D721Med (cell line): ENCODE measurements around the gene ZNF319.
A peak's percentile ranks its signal among the peaks of the same experiment; 100 is the strongest.

Source experiments
- DNase-seq: peaks from one replicate; pipeline ENCODE4 v3.0.0; 2011; ENCODE audit warnings: low spot score; ENCODE audit not compliant: insufficient read length
- FAIRE-seq: peaks from 2 replicates; lab custom pipeline; 2011; peaks lifted over from hg19 to GRCh38; lab: Jason Lieb, UNC
- TF ChIP-seq, protein P1 (sequence below): IDR thresholded peaks from 2 replicates; pipeline ENCODE4 v1.5.1; 2012; ENCODE audit warnings: mild to moderate bottlenecking, control low read depth; ENCODE audit not compliant: insufficient read depth; ENCODE audit errors: missing control alignments

Gene ZNF319

GRCh38 chr16:58019866-58020538 is 19.5 kb upstream of the ZNF319 start:
- TF ChIP-seq, protein P1, sequence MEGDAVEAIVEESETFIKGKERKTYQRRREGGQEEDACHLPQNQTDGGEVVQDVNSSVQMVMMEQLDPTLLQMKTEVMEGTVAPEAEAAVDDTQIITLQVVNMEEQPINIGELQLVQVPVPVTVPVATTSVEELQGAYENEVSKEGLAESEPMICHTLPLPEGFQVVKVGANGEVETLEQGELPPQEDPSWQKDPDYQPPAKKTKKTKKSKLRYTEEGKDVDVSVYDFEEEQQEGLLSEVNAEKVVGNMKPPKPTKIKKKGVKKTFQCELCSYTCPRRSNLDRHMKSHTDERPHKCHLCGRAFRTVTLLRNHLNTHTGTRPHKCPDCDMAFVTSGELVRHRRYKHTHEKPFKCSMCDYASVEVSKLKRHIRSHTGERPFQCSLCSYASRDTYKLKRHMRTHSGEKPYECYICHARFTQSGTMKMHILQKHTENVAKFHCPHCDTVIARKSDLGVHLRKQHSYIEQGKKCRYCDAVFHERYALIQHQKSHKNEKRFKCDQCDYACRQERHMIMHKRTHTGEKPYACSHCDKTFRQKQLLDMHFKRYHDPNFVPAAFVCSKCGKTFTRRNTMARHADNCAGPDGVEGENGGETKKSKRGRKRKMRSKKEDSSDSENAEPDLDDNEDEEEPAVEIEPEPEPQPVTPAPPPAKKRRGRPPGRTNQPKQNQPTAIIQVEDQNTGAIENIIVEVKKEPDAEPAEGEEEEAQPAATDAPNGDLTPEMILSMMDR = no peak
- DNase-seq (no peak), FAIRE-seq (no peak)

DNA sequence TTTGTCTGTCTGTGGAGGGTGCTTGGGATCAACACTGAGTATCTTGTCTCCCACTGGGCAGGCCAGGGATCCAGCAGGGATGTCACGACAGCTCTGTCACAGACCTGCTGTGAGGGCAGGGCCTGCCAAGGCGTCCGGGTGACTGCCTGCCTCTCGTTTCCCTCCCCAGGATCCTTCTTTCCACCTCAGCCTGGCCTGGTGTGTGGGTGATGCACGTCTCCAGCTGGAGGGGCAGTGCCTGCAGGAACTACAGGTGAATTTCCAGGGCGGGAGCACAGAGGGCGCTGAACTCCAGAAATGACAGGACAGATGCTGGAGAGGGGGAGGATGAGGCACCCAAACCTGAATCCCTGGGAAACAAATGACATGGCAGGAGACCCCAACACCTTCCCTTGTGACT is 18.3 kb upstream of the ZNF319 start:
- DNase-seq (no peak), FAIRE-seq (no peak)
- TF ChIP-seq, protein P1 = peak; percentile 11

- no peak for DNase-seq
- TF ChIP-seq, protein P1 = no peak
- no peak for FAIRE-seq
These were observed 16.5 kb upstream of the ZNF319 start for GRCh38 chr16:58016840-58017446.

GRCh38 chr16:58013201-58013956 is 12.9 kb upstream of the ZNF319 start:
- TF ChIP-seq, protein P1 = no peak
- DNase-seq (no peak), FAIRE-seq (no peak)

DNA sequence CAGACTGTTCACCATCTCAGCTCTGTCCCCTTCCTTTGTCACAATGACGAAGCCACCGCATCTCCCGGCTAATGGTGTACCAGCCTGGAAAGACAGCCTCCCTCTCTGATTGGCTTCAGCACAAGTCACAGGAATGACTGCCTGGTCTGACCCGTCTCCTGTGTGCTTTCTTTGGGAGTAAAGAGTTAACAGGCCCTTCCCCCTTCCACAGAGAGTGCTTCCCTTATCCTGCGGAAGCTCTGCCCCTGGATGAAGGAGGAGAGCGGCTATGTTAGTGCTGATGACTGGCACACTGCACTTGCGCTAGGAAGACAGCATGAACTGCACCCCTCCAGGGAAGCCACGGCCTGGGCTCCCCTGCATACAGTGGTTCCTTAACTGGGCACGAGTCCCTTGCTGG is 12.0 kb upstream of the ZNF319 start:
- DNase-seq = no peak
- TF ChIP-seq, protein P1 = no peak
- FAIRE-seq = no peak

DNA sequence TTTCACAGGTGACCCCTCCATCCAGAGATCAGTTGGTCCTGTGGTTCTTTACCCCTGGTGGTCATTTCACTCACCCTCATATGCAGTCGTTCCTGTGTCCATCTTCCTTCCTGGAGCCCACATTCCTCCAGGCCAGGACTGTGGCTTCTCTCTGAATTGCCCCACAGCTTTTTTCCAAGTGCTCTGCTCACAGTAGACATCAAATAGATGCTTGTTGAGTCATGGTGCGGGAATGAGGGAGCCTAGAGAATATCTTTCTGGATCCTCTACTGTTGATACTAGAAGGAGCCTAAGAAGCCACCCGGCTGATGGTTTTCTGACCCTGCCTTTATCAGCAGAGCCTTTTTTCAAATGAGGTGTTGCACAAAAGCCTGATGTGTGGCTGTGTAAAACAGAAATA is 11.2 kb upstream of the ZNF319 start:
- FAIRE-seq (no peak), DNase-seq (no peak)
- TF ChIP-seq, protein P1 = no peak
